Colonic mucosa (tissue), 4 donors: ENCODE measurements around the gene DTYMK. TPM values are rescaled to one million over a fixed set of nuclear protein-coding genes. Genes with fewer than 3 reads are reported as not detected.

Experiments used
- DNase-seq: peaks from one replicate; pipeline ENCODE4 v3.0.0-alpha.2; 2020
- H3K27ac ChIP-seq: fragments of 200-600 bp; one replicate; pipeline ENCODE4 v1.8.0; 2021
- H3K27me3 ChIP-seq: fragments of 200-600 bp; one replicate; pipeline ENCODE4 v1.8.0; 2021
- H3K36me3 ChIP-seq: fragments of 200-600 bp; one replicate; pipeline ENCODE4 v1.8.0; 2021
- H3K4me1 ChIP-seq: fragments of 200-600 bp; one replicate; pipeline ENCODE4 v1.8.0; 2021; ENCODE audit warnings: mild to moderate bottlenecking
- H3K4me3 ChIP-seq: fragments of 200-600 bp; one replicate; pipeline ENCODE4 v1.8.0; 2021
- H3K9ac ChIP-seq, 2 donors: one replicate each; pipeline ENCODE4 v1.7.0; 2013; ENCODE audit warnings: control low read depth in 2 of 2, low read depth in 2 of 2, low read length in 2 of 2
- H3K9me3 ChIP-seq: fragments of 200-600 bp; one replicate; pipeline ENCODE4 v1.8.0; 2021
- intact Hi-C: fragments of 100-400 bp; cut with DNase I; formaldehyde crosslinking; loops from one replicate; pipeline ENCODE4 v1.14.1; 2022
- total RNA-seq, 2 donors: library from RNA; stranded (reverse); fragmentation: NEBNext Ultra II Directional in 1 of 2; extraction: Animal tissue kit (Norgen Biotek cat#: 25700) in 1 of 2; gene quantifications; one replicate each; pipeline ENCODE4 v1.2.1, GENCODE V29; 2021
- TF ChIP-seq, protein P1 (sequence below): fragments of 200-600 bp; IDR thresholded peaks from one replicate; pipeline ENCODE4 v1.8.0; 2022; ENCODE audit warnings: antibody characterized with exemption, mild to moderate bottlenecking
- donor health status: healthy.
- donor health status: DM: no; HTN: no; CAD: no.
- donor health status: DM: no; HTN: no; CAD: no.

The DTYMK gene
- total RNA-seq, 2 donors from 2014 or later: 22.6 to 106 TPM

DNA sequence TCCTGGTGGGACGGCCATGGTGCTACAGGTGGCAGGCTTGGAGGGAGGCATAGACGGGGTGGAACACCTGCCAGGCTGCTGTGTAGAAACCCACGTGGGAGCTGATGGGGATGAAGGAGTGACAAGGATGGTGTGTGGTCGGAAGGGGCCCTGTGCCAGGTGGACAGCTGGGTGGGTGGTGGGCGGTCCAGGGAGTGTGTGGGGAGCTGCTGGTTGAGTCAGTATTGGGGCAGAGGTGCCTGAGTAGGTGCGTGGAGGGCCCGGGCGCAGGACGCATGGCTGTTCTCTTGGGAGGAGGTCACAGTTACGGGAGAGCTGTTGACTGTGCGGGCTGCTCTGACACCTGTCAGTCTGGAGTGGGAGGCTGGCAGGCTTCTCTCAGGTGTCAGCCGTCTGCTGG, 35.2 kb upstream of the DTYMK start:
- no peak for DNase-seq
- Histone ChIP-seq H3K27me3 (no peaks in the 10 kb centered on the region), H3K36me3 (peaks cover 9% of the 10 kb centered on the region), H3K4me3 (no peak overlapping the region), H3K9ac (no peak overlapping the region), H3K4me1 (no peaks in the 10 kb centered on the region), H3K27ac (no peak overlapping the region), H3K9me3 (no peaks in the 10 kb centered on the region)
- intact Hi-C loops: no loop called here
- TF ChIP-seq, protein P1, sequence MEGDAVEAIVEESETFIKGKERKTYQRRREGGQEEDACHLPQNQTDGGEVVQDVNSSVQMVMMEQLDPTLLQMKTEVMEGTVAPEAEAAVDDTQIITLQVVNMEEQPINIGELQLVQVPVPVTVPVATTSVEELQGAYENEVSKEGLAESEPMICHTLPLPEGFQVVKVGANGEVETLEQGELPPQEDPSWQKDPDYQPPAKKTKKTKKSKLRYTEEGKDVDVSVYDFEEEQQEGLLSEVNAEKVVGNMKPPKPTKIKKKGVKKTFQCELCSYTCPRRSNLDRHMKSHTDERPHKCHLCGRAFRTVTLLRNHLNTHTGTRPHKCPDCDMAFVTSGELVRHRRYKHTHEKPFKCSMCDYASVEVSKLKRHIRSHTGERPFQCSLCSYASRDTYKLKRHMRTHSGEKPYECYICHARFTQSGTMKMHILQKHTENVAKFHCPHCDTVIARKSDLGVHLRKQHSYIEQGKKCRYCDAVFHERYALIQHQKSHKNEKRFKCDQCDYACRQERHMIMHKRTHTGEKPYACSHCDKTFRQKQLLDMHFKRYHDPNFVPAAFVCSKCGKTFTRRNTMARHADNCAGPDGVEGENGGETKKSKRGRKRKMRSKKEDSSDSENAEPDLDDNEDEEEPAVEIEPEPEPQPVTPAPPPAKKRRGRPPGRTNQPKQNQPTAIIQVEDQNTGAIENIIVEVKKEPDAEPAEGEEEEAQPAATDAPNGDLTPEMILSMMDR: no peak

DNA sequence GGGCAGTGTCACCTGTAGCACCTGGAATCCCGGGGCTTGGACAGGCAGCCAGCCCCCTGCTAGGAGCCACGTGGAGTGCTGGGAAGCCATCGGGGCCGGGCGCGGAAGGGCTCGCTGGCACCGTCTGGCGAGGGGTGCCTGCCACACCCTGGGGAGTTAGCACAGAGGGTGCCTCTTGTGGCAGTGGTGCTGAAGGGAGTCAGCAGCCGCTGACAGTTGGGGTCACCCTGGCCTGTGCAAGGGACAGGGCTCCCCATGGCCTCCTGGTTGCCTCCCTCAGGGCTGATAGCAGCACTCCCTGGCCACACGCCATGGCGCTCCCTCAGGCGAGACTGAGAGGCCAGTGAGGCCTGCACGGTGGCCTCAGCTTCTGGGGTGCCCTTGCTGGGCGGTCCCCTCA, 33.9 kb upstream of the DTYMK start:
- no peak overlapping the region for H3K9ac ChIP-seq
- H3K4me1 ChIP-seq: no peaks in the 10 kb centered on the region
- no peak for DNase-seq
- H3K27ac ChIP-seq: no peak overlapping the region
- peaks cover 9% of the 10 kb centered on the region for H3K36me3 ChIP-seq
- no peaks in the 10 kb centered on the region for H3K9me3 ChIP-seq
- H3K4me3 ChIP-seq: no peak overlapping the region
- no peaks in the 10 kb centered on the region for H3K27me3 ChIP-seq
- TF ChIP-seq, protein P1: no peak
- intact Hi-C loops: no loop called here

DNA sequence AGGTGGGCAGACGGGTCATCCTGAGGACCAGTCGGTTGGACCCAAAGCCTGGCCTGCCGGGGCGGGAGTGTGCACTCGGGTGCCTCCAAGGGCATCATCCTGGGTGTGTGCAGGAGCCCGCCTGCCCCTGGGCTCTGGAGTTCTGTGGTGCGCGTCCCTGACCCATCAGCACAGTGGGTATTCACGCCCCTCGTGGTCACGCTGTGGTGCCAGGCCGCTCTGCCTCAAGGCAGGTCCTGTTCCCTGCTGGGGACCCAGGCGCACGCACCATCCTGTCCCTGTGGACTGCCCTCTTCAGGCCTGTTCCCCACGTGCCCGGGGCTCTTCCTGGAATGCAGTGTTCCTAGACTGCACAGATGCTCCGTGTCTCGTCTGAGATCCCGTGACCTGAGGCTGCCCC, 33.5 kb upstream of the DTYMK start:
- Histone ChIP-seq H3K9ac (no peak overlapping the region), H3K36me3 (peaks cover 9% of the 10 kb centered on the region), H3K9me3 (no peaks in the 10 kb centered on the region), H3K27ac (no peak overlapping the region), H3K27me3 (no peaks in the 10 kb centered on the region), H3K4me1 (no peaks in the 10 kb centered on the region), H3K4me3 (no peak overlapping the region)
- TF ChIP-seq, protein P1: no peak
- intact Hi-C loops: no loop called here
- no peak for DNase-seq

DNA sequence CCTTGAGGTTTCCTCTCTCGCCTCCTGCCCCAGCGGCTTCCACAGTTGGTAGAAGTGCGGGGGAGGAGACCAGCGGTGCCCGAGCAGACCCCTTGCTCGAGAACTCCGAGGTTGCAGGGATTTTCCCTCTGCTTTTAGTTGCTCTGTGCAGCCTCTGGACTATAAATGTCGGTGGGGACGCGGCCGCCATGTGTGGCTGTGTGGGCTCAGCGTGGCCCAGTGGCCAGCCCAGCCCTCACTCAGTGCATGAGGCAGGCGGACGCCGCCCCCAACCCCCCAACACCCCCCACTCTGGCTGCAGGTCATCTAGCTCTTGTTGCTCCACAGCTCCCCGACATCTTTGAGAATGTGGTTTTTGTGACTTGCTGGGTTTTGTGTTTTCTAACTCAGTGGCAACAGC, 32.5 kb upstream of the DTYMK start:
- Histone ChIP-seq H3K36me3 (peaks cover 9% of the 10 kb centered on the region), H3K4me1 (no peaks in the 10 kb centered on the region), H3K27me3 (no peaks in the 10 kb centered on the region), H3K27ac (no peak overlapping the region), H3K4me3 (no peak overlapping the region), H3K9me3 (no peaks in the 10 kb centered on the region), H3K9ac (no peak overlapping the region)
- no peak for DNase-seq
- intact Hi-C loops: no loop called here
- TF ChIP-seq, protein P1: no peak

DNA sequence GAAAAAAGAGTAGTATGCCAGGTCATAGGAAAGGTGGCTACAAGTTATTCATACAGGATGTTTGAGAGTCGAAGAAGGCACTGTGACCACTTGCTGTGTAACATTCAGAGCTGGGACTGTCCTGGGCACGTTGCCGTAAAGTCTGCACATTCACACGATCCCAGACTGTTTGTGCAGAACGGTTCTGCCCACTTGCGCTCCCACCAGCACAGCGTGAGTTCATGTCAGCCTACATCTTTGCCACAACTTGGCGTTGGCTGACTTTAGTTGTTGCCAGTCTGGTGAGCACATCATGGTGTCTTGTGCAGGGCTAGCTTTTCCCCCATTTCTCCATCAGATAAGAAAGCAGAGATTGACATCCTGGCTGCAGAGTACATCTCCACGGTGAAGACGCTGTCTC, 22.3 kb upstream of the DTYMK start:
- no peak overlapping the region for H3K27ac ChIP-seq
- H3K36me3 ChIP-seq: peaks cover 16% of the 10 kb centered on the region
- TF ChIP-seq, protein P1: no peak
- H3K9me3 ChIP-seq: no peaks in the 10 kb centered on the region
- no peak overlapping the region for H3K9ac ChIP-seq
- H3K27me3 ChIP-seq: no peaks in the 10 kb centered on the region
- no peak for DNase-seq
- H3K4me3 ChIP-seq: no peak overlapping the region
- intact Hi-C loops: loop anchor here (10.0 kb wide), 1 partner anchor 166 kb away; no protein-coding TSS in a partner anchor
- H3K4me1 ChIP-seq: no peaks in the 10 kb centered on the region

DNA sequence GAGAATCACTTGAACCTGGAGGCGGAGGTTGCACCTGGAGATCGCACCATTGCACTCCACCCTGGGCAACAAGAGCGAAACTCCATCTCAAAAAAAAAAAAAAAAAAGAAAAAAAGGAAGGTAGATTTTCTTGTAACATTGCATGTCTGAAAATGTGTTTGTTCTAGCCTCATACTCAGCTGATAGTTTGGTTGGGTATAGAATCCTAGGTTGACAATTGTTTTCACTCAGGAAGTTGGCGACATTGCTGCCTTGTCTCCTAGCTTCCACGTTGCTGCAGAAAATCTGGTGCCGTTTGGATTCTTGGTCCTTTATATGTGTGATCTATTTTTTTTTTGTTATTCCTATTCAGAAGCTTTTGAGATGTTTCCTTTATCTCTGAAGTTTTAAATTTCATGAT, 19.9 kb upstream of the DTYMK start:
- Histone ChIP-seq H3K36me3 (peaks cover 10% of the 10 kb centered on the region), H3K4me1 (peaks cover 7% of the 10 kb centered on the region), H3K4me3 (no peak overlapping the region), H3K9ac (no peak overlapping the region), H3K27ac (no peak overlapping the region), H3K27me3 (no peaks in the 10 kb centered on the region), H3K9me3 (no peaks in the 10 kb centered on the region)
- no peak for DNase-seq
- TF ChIP-seq, protein P1: no peak
- intact Hi-C loops: loop anchor here (2.0 to 10.0 kb wide), 2 partner anchors 24 to 168 kb away; no protein-coding TSS in a partner anchor
